Measurements from ENCODE around the gene OR51L1. TPM values are rescaled to one million over a fixed set of nuclear protein-coding genes. Genes with fewer than 3 reads are reported as not detected.

The OR51L1 gene
- total RNA-seq, 1 experiment from 2014 or later, result not detected

- H3K27me3 ChIP-seq (ENCODE audit: insufficient read depth, low read length), result peaks cover 53% of the 10 kb centered on the region
- H2AFZ ChIP-seq (ENCODE audit: low read depth, low read length, poor library complexity, severe bottlenecking), result no peak overlapping the region
- H3K79me2 ChIP-seq (ENCODE audit: insufficient read depth, low read length), result no peaks in the 10 kb centered on the region
- ChIA-PET CTCF (no interaction called here), POLR2A (no interaction called here), RAD21 (ENCODE audit: low non-redundant PET in 1 of 2, low total read pairs in 2 of 2, uncharacterized antibody in 2 of 2, unreplicated experiment in 2 of 2) (no interaction called here)
- H3K4me3 ChIP-seq (replicated peaks in 1 of 2; ENCODE audit: low read depth in 1 of 2, low read length in 2 of 2), result no peak overlapping the region
- intact Hi-C loops (cut with micrococcal nuclease), result no loop called here
- DNase-seq (ENCODE audit: low read depth, low spot score) (no peak), ATAC-seq (no peak)
- H3K9me3 ChIP-seq (ENCODE audit: control insufficient read depth in 1 of 2, insufficient read depth in 1 of 2, low read depth in 1 of 2, low read length in 2 of 2), result no peaks in the 10 kb centered on the region
- H3K27ac ChIP-seq (ENCODE audit: low read depth, low read length), result no peak overlapping the region
- H3K4me2 ChIP-seq (ENCODE audit: low read length), result no peak overlapping the region
- H3K36me3 ChIP-seq (ENCODE audit: control insufficient read depth in 1 of 2, insufficient read depth in 2 of 2, low read length in 2 of 2), result no peaks in the 10 kb centered on the region
- no peak for TF ChIP-seq FOSL1 (IDR thresholded peaks at IDR 0.05; ENCODE audit: low read depth)
- TF ChIP-seq, protein P1, sequence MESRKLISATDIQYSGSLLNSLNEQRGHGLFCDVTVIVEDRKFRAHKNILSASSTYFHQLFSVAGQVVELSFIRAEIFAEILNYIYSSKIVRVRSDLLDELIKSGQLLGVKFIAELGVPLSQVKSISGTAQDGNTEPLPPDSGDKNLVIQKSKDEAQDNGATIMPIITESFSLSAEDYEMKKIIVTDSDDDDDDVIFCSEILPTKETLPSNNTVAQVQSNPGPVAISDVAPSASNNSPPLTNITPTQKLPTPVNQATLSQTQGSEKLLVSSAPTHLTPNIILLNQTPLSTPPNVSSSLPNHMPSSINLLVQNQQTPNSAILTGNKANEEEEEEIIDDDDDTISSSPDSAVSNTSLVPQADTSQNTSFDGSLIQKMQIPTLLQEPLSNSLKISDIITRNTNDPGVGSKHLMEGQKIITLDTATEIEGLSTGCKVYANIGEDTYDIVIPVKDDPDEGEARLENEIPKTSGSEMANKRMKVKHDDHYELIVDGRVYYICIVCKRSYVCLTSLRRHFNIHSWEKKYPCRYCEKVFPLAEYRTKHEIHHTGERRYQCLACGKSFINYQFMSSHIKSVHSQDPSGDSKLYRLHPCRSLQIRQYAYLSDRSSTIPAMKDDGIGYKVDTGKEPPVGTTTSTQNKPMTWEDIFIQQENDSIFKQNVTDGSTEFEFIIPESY (IDR thresholded peaks at IDR 0.05; ENCODE audit: extremely low read depth, insufficient replicate concordance, low read length), result no peak
- TF ChIP-seq ZNF274 (IDR thresholded peaks at IDR 0.05; ENCODE audit: low read depth, low read length), result no peak
- TF ChIP-seq TCF7L2 (IDR thresholded peaks at IDR 0.05; ENCODE audit: borderline replicate concordance, extremely low read depth, insufficient read depth, insufficient read length), result no peak
- TF ChIP-seq JUND (IDR thresholded peaks at IDR 0.05), result no peak
- no peak for TF ChIP-seq SP1 (IDR thresholded peaks at IDR 0.05; ENCODE audit: low read depth)
- no peak for TF ChIP-seq POLR2A (IDR thresholded peaks at IDR 0.05; ENCODE audit: borderline replicate concordance, extremely low read depth, insufficient read depth, insufficient read length)
- no peak for TF ChIP-seq CEBPB (IDR thresholded peaks at IDR 0.05; ENCODE audit: low read depth)
- TF ChIP-seq MAX (IDR thresholded peaks at IDR 0.05), result no peak
- no peak for TF ChIP-seq ZFX (IDR thresholded peaks at IDR 0.05)
- no peak for TF ChIP-seq SRF (IDR thresholded peaks at IDR 0.05; ENCODE audit: low read depth)
- TF ChIP-seq CBX3 (IDR thresholded peaks at IDR 0.05; ENCODE audit: low read depth), result no peak
- no peak for TF ChIP-seq POLR2AphosphoS5 (IDR thresholded peaks at IDR 0.05; ENCODE audit: low read depth, low read length)
- TF ChIP-seq YY1 (IDR thresholded peaks at IDR 0.05; ENCODE audit: extremely low read depth, insufficient replicate concordance, low read depth, low read length), result no peak
- no peak for TF ChIP-seq EZH2phosphoT487 (IDR thresholded peaks at IDR 0.05; ENCODE audit: borderline replicate concordance)
- no peak for TF ChIP-seq EGR1 (IDR thresholded peaks at IDR 0.05; ENCODE audit: low read depth)
- no peak for TF ChIP-seq SIN3A (IDR thresholded peaks at IDR 0.05; ENCODE audit: low read depth)
- TF ChIP-seq EZH2 (IDR thresholded peaks at IDR 0.05), result no peak
- no peak for TF ChIP-seq RAD21 (IDR thresholded peaks at IDR 0.05; ENCODE audit: low read depth)
- TF ChIP-seq, protein P2, sequence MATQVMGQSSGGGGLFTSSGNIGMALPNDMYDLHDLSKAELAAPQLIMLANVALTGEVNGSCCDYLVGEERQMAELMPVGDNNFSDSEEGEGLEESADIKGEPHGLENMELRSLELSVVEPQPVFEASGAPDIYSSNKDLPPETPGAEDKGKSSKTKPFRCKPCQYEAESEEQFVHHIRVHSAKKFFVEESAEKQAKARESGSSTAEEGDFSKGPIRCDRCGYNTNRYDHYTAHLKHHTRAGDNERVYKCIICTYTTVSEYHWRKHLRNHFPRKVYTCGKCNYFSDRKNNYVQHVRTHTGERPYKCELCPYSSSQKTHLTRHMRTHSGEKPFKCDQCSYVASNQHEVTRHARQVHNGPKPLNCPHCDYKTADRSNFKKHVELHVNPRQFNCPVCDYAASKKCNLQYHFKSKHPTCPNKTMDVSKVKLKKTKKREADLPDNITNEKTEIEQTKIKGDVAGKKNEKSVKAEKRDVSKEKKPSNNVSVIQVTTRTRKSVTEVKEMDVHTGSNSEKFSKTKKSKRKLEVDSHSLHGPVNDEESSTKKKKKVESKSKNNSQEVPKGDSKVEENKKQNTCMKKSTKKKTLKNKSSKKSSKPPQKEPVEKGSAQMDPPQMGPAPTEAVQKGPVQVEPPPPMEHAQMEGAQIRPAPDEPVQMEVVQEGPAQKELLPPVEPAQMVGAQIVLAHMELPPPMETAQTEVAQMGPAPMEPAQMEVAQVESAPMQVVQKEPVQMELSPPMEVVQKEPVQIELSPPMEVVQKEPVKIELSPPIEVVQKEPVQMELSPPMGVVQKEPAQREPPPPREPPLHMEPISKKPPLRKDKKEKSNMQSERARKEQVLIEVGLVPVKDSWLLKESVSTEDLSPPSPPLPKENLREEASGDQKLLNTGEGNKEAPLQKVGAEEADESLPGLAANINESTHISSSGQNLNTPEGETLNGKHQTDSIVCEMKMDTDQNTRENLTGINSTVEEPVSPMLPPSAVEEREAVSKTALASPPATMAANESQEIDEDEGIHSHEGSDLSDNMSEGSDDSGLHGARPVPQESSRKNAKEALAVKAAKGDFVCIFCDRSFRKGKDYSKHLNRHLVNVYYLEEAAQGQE (IDR thresholded peaks at IDR 0.05; ENCODE audit: low read depth), result no peak
- H4K20me1 ChIP-seq (ENCODE audit: insufficient read depth), result no peaks in the 10 kb centered on the region; the same call in 1 of the 2 replicates
- no peak overlapping the region for H3K9ac ChIP-seq (ENCODE audit: low read length)
- no peaks in the 10 kb centered on the region for H3K4me1 ChIP-seq (ENCODE audit: control insufficient read depth in 1 of 2, insufficient read depth in 2 of 2, low read length in 2 of 2)
- no peaks in the 10 kb centered on the region for H3K9me2 ChIP-seq (ENCODE audit: insufficient read depth)
- BruUV-seq (replicated peaks), result no TSS peak
Measured at GRCh38 chr11:5036669-5037068, 42.0 kb downstream of the OR51L1 start.

Data from HCT116 (cell line).